IMR-90 (cell line): ENCODE results near the gene CRNN. TPM values are rescaled to one million over a fixed set of nuclear protein-coding genes. Genes with fewer than 3 reads are reported as not detected.

ENCODE experiments used
- ATAC-seq: fragments of 200-7000 bp; cut with Tn5 transposase; 2 replicates; pipeline ENCODE4 v1.9.1; 2020; ENCODE audit warnings: low read depth, mild to moderate bottlenecking, moderate library complexity
- BruUV-seq: library from RNA; stranded (reverse); fragments of 400-500 nt; replicated peaks from 2 replicates; lab custom pipeline; 2021; lab: Mats Ljungman, UMichigan
- CTCF ChIA-PET: fragments of 300-600 bp; formaldehyde crosslinking; extraction: SDS; loops from one replicate; lab custom pipeline; 2021; ENCODE audit warnings: antibody characterized with exemption; lab: Yijun Ruan, JAX
- POLR2A ChIA-PET: fragments of 300-600 bp; sonication (Branson Sonifier 250); formaldehyde crosslinking; loops from one replicate; lab custom pipeline; 2022; ENCODE audit warnings: antibody characterized with exemption; ENCODE audit not compliant: unreplicated experiment; lab: Charles Lee
- DNase-seq: peaks from one replicate; pipeline ENCODE4 v3.0.0; 2013
- H2AFZ ChIP-seq: replicated peaks from 2 replicates; pipeline ENCODE3; 2013; ENCODE audit warnings: low read length, mild to moderate bottlenecking; ENCODE audit not compliant: poor library complexity
- H2AK5ac ChIP-seq: 2 replicates; pipeline ENCODE4 v1.6.1; 2013; ENCODE audit warnings: low read depth, low read length, inconsistent platforms
- H2AK9ac ChIP-seq: replicated peaks from 2 replicates; pipeline ENCODE3; 2013; ENCODE audit warnings: mild to moderate bottlenecking, low read depth, low read length, moderate library complexity; ENCODE audit not compliant: poor library complexity
- H2BK120ac ChIP-seq: 2 replicates; pipeline ENCODE4 v1.6.1; 2013; ENCODE audit warnings: low read depth, low read length, inconsistent platforms
- H2BK15ac ChIP-seq: 3 replicates; pipeline ENCODE4 v1.6.1; 2013; ENCODE audit warnings: low read depth, low read length, inconsistent platforms
- H2BK20ac ChIP-seq: 2 replicates; pipeline ENCODE4 v1.6.1; 2013; ENCODE audit warnings: low read depth, mild to moderate bottlenecking, inconsistent platforms, low read length, moderate library complexity
- H2BK5ac ChIP-seq: 2 replicates; pipeline ENCODE4 v1.6.1; 2013; ENCODE audit warnings: mild to moderate bottlenecking, low read depth, low read length, inconsistent platforms; ENCODE audit not compliant: poor library complexity, severe bottlenecking
- H3K14ac ChIP-seq: replicated peaks from 2 replicates; pipeline ENCODE4 v1.6.1; 2013; ENCODE audit warnings: low read depth, low read length, inconsistent platforms
- H3K18ac ChIP-seq: 2 replicates; pipeline ENCODE4 v1.6.1; 2013; ENCODE audit warnings: low read depth, low read length, control low read depth
- H3K23ac ChIP-seq: 2 replicates; pipeline ENCODE4 v1.6.1; 2013; ENCODE audit warnings: low read depth, low read length, inconsistent platforms
- H3K27ac ChIP-seq: 2 replicates; pipeline ENCODE4 v1.5.1; 2013; ENCODE audit warnings: mild to moderate bottlenecking, control low read depth, low read length; ENCODE audit not compliant: insufficient read depth
- H3K27me3 ChIP-seq: 2 replicates; pipeline ENCODE4 v1.6.1; 2013; ENCODE audit warnings: low read length; ENCODE audit not compliant: control insufficient read depth, insufficient read depth
- H3K36me3 ChIP-seq: 2 replicates; pipeline ENCODE4 v1.6.1; 2013; ENCODE audit warnings: low read length, mixed read lengths; ENCODE audit not compliant: control insufficient read depth, insufficient read depth
- H3K4ac ChIP-seq: 2 replicates; pipeline ENCODE4 v1.6.1; 2013; ENCODE audit warnings: low read depth, low read length, inconsistent platforms
- H3K4me1 ChIP-seq: 2 replicates; pipeline ENCODE4 v1.6.1; 2013; ENCODE audit warnings: low read length, mixed read lengths; ENCODE audit not compliant: control insufficient read depth, insufficient read depth
- H3K4me2 ChIP-seq: 2 replicates; pipeline ENCODE4 v1.6.1; 2013; ENCODE audit warnings: low read depth, mild to moderate bottlenecking, control low read depth, low read length, moderate library complexity
- H3K4me3 ChIP-seq: 2 replicates; pipeline ENCODE4 v1.5.1; 2013; ENCODE audit warnings: low read depth, mild to moderate bottlenecking, control low read depth, low read length, moderate library complexity; ENCODE audit not compliant: insufficient read depth
- H3K56ac ChIP-seq: 2 replicates; pipeline ENCODE4 v1.6.1; 2013; ENCODE audit warnings: low read length, inconsistent platforms; ENCODE audit not compliant: insufficient read depth; ENCODE audit errors: extremely low read depth
- H3K79me1 ChIP-seq, 2 experiments: 2 replicates each; pipeline ENCODE4 v1.6.1; 2013; ENCODE audit warnings: low read length in 2 of 2, inconsistent platforms in 1 of 2, low read depth in 1 of 2
- H3K9ac ChIP-seq: 2 replicates; pipeline ENCODE4 v1.6.1; 2013; ENCODE audit warnings: low read depth, low read length, control low read depth
- H3K9me1 ChIP-seq: 2 replicates; pipeline ENCODE4 v1.6.1; 2013; ENCODE audit warnings: low read length, inconsistent platforms; ENCODE audit not compliant: insufficient read depth
- H3K9me3 ChIP-seq: 2 replicates; pipeline ENCODE4 v1.6.1; 2013; ENCODE audit warnings: low read length; ENCODE audit not compliant: control insufficient read depth, insufficient read depth
- H4K20me1 ChIP-seq: 2 replicates; pipeline ENCODE4 v1.6.1; 2013; ENCODE audit warnings: low read length, inconsistent platforms; ENCODE audit not compliant: insufficient read depth
- H4K5ac ChIP-seq: 2 replicates; pipeline ENCODE4 v1.6.1; 2013; ENCODE audit warnings: mild to moderate bottlenecking, low read depth, low read length, control low read depth
- H4K8ac ChIP-seq, 2 experiments: 2 replicates each; pipeline ENCODE4 v1.6.1; 2013; ENCODE audit warnings: low read depth in 2 of 2, low read length in 2 of 2, control low read depth in 1 of 2, inconsistent platforms in 1 of 2
- H4K91ac ChIP-seq: 2 replicates; pipeline ENCODE4 v1.6.1; 2013; ENCODE audit warnings: low read depth, low read length, inconsistent platforms; ENCODE audit not compliant: insufficient read depth
- BHLHE40 ChIP-seq: fragments of 150-350 bp; IDR thresholded peaks from 2 replicates; pipeline ENCODE4 v1.6.1; 2016; ENCODE audit warnings: mild to moderate bottlenecking, low read depth, low read length
- CEBPB ChIP-seq: IDR thresholded peaks from 2 replicates; pipeline ENCODE4 v1.6.1; 2012; ENCODE audit warnings: low read depth, low read length, improper control_type of control experiment
- CHD1 ChIP-seq: IDR thresholded peaks from 2 replicates; pipeline ENCODE4 v1.6.1; 2012; ENCODE audit warnings: low read depth, low read length, improper control_type of control experiment
- CTCF ChIP-seq: conservative IDR thresholded peaks from 2 replicates; pipeline ENCODE4 v1.5.1; 2012; ENCODE audit warnings: mild to moderate bottlenecking, low read depth, low read length, improper control_type of control experiment
- ELK1 ChIP-seq: fragments of 150-350 bp; IDR thresholded peaks from 2 replicates; pipeline ENCODE4 v1.6.1; 2016; ENCODE audit warnings: low read depth, mild to moderate bottlenecking, low read length, moderate library complexity, borderline replicate concordance
- FOS ChIP-seq: fragments of 150-350 bp; IDR thresholded peaks from 2 replicates; pipeline ENCODE4 v1.6.1; 2016; ENCODE audit warnings: low read depth, low read length
- MAFK ChIP-seq: IDR thresholded peaks from 2 replicates; pipeline ENCODE4 v1.6.1; 2012; ENCODE audit warnings: low read depth, low read length, improper control_type of control experiment
- MAZ ChIP-seq: IDR thresholded peaks from 2 replicates; pipeline ENCODE4 v1.6.1; 2012; ENCODE audit warnings: low read depth, mild to moderate bottlenecking, low read length, improper control_type of control experiment, moderate library complexity, borderline replicate concordance
- MXI1 ChIP-seq: IDR thresholded peaks from 2 replicates; pipeline ENCODE4 v1.6.1; 2012; ENCODE audit warnings: low read depth, mild to moderate bottlenecking, low read length, moderate library complexity, borderline replicate concordance
- NFE2L2 ChIP-seq: fragments of 150-350 bp; IDR thresholded peaks from 2 replicates; pipeline ENCODE4 v1.6.1; 2016; ENCODE audit warnings: low read depth, mild to moderate bottlenecking, low read length
- POLR2A ChIP-seq: IDR thresholded peaks from 2 replicates; pipeline ENCODE4 v1.6.1; 2012; ENCODE audit warnings: mild to moderate bottlenecking, low read depth, low read length
- RAD21 ChIP-seq: IDR thresholded peaks from 2 replicates; pipeline ENCODE4 v1.6.1; 2012; ENCODE audit warnings: low read length, improper control_type of control experiment
- RCOR1 ChIP-seq: IDR thresholded peaks from 2 replicates; pipeline ENCODE4 v1.6.1; 2012; ENCODE audit warnings: mild to moderate bottlenecking, low read length, improper control_type of control experiment; ENCODE audit not compliant: insufficient replicate concordance
- RFX5 ChIP-seq: IDR thresholded peaks from 2 replicates; pipeline ENCODE4 v1.8.0; 2012; ENCODE audit warnings: low read depth, mild to moderate bottlenecking, low read length, moderate library complexity
- SMC3 ChIP-seq: fragments of 150-350 bp; IDR thresholded peaks from 2 replicates; pipeline ENCODE4 v1.6.1; 2016; ENCODE audit warnings: low read depth, mild to moderate bottlenecking, antibody characterized with exemption, low read length, moderate library complexity
- WGBS, 2 experiments: methylation state at CpG; one replicate each; pipeline versions ENCODE4 v1.1.5 to v1.1.7; 2013; ENCODE audit warnings: missing lambda C conversion rate in 2 of 2; ENCODE audit not compliant: insufficient read length in 1 of 2; ENCODE audit errors: extremely low coverage in 2 of 2; 5-methylcytosine and 5-hydroxymethylcytosine counted together
- dilution Hi-C: fragments of 300-500 bp; cut with HindIII; formaldehyde crosslinking; loops from one replicate; pipeline ENCODE4 v1.14.3; 2018; ENCODE audit warnings: low sequenced_read_pairs; ENCODE audit not compliant: unreplicated experiment
- in situ Hi-C: fragments of 300-500 bp; cut with MboI; formaldehyde crosslinking; loops from 3 replicates; pipeline ENCODE4 v1.14.3; 2019; ENCODE audit warnings: low sequenced_read_pairs, inconsistent platforms, mixed read lengths
- intact Hi-C: fragments of 100-400 bp; cut with micrococcal nuclease; formaldehyde crosslinking; loops from 2 replicates; pipeline ENCODE4 v1.10.0; 2022
- polyA plus RNA-seq, 3 experiments: library from polyadenylated mRNA; depleted of rRNA; stranded (reverse); fragments of >200 nt; gene quantifications; 2 replicates each; pipeline ENCODE4 v1.2.3, GENCODE V29; 2012; ENCODE audit warnings: low replicate concordance in 1 of 3
- total RNA-seq: library from RNA; depleted of rRNA; stranded (reverse); fragments of >200 nt; gene quantifications from 2 replicates; pipeline ENCODE4 v1.2.3, GENCODE V29; 2012
- TF ChIP-seq, protein P1 (sequence below): fragments of 150-350 bp; IDR thresholded peaks from 2 replicates; pipeline ENCODE4 v1.6.1; 2017; ENCODE audit warnings: mild to moderate bottlenecking, antibody characterized with exemption, low read length, low read depth

The CRNN gene
- total and polyA plus RNA-seq, 2 of the 4 experiments (the other 2 are of a cell fraction), result not detected

DNA sequence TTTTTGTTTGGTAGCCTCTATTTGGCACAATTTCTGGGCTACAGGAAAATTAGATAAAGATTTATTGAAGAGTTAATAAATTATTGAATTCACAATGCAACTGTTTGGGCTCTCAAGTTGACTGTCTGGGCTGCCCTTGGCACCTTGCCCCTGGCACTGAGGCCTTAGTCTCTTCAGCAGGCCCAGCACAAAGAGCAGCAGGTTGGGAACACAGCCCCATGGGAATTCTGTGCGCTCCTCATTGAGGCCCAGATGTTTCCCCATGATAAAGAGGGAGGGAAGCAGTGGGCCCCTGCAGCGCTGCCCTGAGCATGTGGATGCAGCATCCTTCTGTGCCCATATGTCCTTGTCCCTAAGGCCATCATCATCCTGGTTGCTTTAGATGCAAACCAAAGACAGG, 2.9 kb downstream of the CRNN start:
- Histone ChIP-seq H3K9me3 (no peaks in the 10 kb centered on the region), H3K14ac (no peak overlapping the region), H3K9me1 (no peaks in the 10 kb centered on the region), H3K18ac (no peak overlapping the region), H4K20me1 (no peaks in the 10 kb centered on the region), H4K8ac (no peak overlapping the region), H2AK5ac (no peak overlapping the region), H3K9ac (no peak overlapping the region), H4K91ac (no peak overlapping the region), H3K4me3 (no peak overlapping the region), H3K4me1 (no peaks in the 10 kb centered on the region), H2BK15ac (no peak overlapping the region), H3K23ac (no peak overlapping the region), H3K27me3 (no peaks in the 10 kb centered on the region), H2BK120ac (no peak overlapping the region), H2BK20ac (no peak overlapping the region), H3K79me1 (no peaks in the 10 kb centered on the region), H3K36me3 (no peaks in the 10 kb centered on the region), H2BK5ac (no peak overlapping the region), H3K4me2 (no peak overlapping the region), H2AK9ac (no peak overlapping the region), H3K27ac (no peak overlapping the region), H2AFZ (no peak overlapping the region), H3K56ac (no peak overlapping the region), H3K4ac (no peak overlapping the region), H4K5ac (no peak overlapping the region)
- in situ Hi-C loops, result no loop called here
- TF ChIP-seq ELK1 (no peak), RCOR1 (no peak), MXI1 (no peak), CTCF (no peak), SMC3 (no peak), CEBPB (no peak), MAFK (no peak), POLR2A (no peak), NFE2L2 (no peak), BHLHE40 (no peak), FOS (no peak), CHD1 (no peak), MAZ (no peak), RFX5 (no peak), RAD21 (no peak)
- TF ChIP-seq, protein P1, sequence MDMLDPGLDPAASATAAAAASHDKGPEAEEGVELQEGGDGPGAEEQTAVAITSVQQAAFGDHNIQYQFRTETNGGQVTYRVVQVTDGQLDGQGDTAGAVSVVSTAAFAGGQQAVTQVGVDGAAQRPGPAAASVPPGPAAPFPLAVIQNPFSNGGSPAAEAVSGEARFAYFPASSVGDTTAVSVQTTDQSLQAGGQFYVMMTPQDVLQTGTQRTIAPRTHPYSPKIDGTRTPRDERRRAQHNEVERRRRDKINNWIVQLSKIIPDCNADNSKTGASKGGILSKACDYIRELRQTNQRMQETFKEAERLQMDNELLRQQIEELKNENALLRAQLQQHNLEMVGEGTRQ, result no peak
- ChIA-PET POLR2A (no interaction called here), CTCF (no interaction called here)
- no TSS peak for BruUV-seq
- no peak for ATAC-seq
- 0% methylated on average over 1 of the region's 2 CpGs; no CpG with 5 or more reads in 1 of the 2 experiments for WGBS, 2 experiments
- DNase-seq, result no peak
- dilution Hi-C loops, result no loop called here
- intact Hi-C loops, result no loop called here
